ENCODE results near the gene RFLNA.

The RFLNA gene

GRCh38 chr12:124361996-124362395 lies 67.1 kb downstream of the RFLNA start:
- no peak for DNase-seq

GRCh38 chr12:124363353-124363965 lies 68.6 kb downstream of the RFLNA start:
- no peak for DNase-seq

DNA sequence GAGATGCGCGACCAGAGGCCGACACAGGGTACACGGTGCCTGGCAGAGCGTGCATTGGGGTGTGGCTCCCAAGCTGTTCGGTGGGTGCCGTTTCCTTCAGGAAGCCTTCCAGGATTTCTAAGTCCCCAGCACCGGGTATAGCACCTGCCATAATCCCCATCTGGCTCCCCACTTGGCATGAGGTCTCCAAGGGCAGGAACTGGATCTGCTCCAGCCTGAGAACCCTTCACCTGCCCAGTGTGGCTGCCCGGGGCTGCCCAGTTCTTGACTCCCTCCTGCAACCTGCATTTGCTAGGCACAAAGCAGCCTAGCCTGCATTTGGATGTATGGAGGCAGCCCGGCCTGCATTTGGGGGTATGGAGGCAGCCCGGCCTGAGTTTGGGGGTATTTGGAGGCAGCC lies 69.7 kb downstream of the RFLNA start:
- no peak for DNase-seq

Measured in activated CD4-positive, CD25-positive, alpha-beta regulatory T cell (primary cell).